Fibroblast of gingiva (primary cell): ENCODE measurements around the gene IFI27L1.

Experiments
- DNase-seq: peaks from one replicate; pipeline ENCODE4 v3.0.0-alpha.2; 2011; ENCODE audit warnings: low read depth

IFI27L1 gene

GRCh38 chr14:94079891-94080620, 1.1 kb upstream of the IFI27L1 start:
- no peak for DNase-seq

GRCh38 chr14:94081386-94081820, 293 bp downstream of the IFI27L1 start:
- no peak for DNase-seq

- DNase-seq = no peak
Measured at GRCh38 chr14:94087891-94088290, 6.8 kb downstream of the IFI27L1 start.

DNA sequence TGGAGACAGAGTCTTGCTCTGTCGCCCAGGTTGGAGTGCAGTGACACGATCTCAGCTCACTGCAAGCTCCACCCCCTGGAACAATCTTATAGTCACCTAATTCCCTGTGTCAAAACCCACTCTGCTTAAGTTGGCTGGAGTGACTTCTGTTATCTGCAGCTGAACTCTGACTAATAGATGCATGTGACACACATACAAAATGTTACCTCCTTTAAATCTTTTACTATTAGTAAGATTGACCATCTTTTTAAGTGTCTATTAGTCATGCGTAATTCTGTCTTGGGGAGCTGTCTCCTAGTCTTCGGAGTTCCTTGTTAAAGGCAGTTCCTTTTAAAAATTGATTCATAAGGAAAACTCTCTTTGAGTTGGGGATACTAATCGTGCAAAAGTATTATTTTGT, 7.4 kb downstream of the IFI27L1 start:
- no peak for DNase-seq

DNA sequence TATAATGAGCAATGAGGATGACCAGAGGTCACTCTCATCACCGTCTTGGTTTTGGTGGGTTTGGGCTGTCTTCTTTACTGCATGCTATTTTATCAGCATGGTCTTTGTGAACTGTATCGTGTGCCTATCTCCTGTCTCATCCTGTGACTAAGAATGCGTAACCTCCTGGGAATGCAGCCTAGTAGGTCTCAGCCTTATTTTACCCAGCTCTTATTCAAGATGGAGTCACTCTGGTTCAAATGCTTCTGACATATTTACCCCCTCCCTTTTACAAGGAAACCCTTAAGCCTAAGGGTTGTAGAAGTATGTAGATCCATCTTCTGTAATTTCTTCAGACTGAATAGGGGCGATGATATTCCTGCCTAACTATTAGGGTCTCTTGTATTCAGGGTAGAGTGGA, 8.4 kb downstream of the IFI27L1 start:
- DNase-seq = no peak

GRCh38 chr14:94093418-94093817, 12.3 kb downstream of the IFI27L1 start:
- no peak for DNase-seq

DNA sequence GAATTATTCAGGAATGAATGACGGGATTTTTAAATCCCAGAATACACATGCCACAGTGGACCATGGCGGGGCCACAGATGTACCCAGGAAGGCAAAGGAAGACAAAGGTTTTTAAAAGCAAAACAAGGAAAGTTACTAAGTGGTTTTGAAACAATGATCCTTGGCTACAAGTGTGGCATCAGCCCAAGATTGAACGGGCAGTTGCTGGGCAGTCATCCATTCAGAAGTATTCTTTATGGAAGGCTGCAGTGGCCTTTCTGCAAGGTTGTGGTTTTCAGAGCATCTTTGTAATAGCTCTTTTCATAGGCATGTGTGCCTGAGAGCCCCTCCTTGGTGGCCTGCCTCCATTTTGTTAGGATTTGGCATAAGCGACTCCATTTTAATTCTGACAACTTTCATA, 16.0 kb downstream of the IFI27L1 start:
- DNase-seq = peak; percentile 57

DNA sequence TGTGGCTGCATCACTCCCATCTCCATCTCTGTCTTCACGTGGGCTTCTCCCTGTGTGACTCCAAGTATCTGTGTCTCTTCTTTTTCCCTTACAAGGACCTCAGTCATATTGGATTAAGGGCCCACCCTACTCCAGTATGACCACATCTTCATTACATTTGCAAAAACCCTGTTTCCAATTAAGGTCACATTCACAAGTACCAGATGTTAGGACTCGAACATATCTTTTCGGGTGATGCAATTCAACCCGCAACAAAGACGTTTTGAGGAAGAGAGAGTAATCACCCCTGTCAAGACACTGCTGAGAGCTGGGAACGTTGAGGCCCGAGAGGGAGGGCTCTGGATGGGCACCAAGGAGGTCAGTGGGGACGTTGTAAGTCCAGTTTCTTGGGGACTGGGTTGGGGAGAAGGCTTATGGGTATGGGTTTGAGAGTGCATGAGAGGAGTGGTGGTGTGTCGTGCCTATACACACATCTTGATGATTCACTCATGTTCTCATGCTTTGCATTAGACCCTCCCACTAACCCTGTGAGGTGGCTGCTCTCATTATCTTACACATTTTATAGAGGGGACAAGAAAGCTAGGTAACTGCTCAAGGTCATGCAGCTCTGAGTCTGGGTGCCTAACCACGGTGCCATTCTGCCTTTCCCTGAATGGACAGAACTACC, 17.3 kb downstream of the IFI27L1 start:
- peak; percentile 83 for DNase-seq

- no peak for DNase-seq
Measured at GRCh38 chr14:94099006-94099405, 17.9 kb downstream of the IFI27L1 start.

DNA sequence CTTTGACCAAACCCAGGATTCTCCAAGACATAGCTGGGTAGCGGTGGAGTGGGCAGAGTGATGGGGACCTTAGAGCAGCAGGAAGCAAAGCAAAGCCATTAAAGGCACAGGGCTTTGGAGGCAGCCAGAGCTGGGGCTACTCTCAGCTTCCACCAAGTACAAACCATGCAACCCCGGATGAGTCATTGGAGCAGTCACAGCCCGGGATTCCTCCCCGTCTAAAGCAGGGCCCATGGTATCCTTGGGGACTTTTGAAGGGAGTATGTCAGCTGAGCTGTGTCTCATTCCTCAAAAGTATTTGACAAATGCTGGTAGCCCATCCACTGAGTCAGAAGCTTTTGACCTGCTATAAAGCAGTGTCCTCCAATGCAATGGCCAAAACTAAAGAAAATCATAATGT, 19.7 kb downstream of the IFI27L1 start:
- peak; percentile 73 for DNase-seq

DNA sequence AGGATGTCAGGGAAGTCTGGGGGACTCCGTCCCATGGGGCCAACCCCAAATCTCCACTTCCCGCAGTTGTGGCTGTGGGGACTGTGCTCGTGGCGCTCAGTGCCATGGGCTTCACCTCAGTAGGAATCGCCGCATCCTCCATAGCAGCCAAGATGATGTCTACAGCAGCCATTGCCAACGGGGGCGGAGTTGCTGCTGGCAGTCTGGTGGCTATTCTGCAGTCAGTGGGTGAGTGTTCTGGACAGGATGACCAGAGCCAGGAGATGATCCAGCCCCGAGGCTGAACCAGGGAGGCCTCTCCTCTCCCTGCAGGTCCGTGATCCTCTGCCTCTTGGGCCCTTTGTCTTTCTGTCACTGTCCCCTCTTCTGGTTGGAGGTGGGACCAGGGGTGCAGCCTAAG, 20.6 kb downstream of the IFI27L1 start:
- DNase-seq = no peak

- no peak for DNase-seq
Measured at GRCh38 chr14:94102768-94103482, 21.8 kb downstream of the IFI27L1 start.

DNA sequence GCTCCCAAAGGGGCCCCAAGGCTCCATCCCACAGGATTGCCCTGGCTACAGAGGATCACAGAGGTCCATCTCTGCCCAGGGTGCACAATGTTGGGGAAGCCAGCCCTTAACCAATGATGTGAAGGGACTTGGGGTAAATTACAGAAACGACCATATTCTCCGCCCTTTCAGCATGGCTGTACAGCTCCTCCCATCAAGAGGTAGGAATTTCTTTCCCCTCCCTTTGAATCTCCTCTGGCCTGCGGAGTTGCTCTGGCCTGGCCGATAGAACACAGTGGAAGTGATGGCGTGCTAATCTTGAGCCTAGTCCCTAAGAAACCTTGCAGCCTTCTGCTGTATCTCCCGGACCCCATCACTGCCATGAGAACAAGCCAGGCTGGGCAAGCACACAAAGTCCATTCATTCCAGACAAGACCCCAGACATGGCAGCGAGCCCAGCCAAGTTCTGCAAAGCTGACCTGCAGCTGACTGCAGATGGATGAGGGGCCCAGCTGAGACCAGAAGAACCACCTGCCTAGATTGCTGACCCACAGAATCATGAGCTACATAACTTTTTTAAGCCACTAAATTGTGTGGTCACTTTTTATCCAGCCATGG, 22.5 kb downstream of the IFI27L1 start:
- DNase-seq = no peak

- DNase-seq = no peak
Measured at GRCh38 chr14:94104731-94105130, 23.6 kb downstream of the IFI27L1 start.

- DNase-seq = no peak
Measured at GRCh38 chr14:94109915-94110250, 28.8 kb downstream of the IFI27L1 start.

- DNase-seq = peak; percentile 52
Measured at GRCh38 chr14:94110552-94111181, 29.6 kb downstream of the IFI27L1 start, which contains the start of gene IFI27. IFI27 (plus strand) TSS chr14:94110736.

DNA sequence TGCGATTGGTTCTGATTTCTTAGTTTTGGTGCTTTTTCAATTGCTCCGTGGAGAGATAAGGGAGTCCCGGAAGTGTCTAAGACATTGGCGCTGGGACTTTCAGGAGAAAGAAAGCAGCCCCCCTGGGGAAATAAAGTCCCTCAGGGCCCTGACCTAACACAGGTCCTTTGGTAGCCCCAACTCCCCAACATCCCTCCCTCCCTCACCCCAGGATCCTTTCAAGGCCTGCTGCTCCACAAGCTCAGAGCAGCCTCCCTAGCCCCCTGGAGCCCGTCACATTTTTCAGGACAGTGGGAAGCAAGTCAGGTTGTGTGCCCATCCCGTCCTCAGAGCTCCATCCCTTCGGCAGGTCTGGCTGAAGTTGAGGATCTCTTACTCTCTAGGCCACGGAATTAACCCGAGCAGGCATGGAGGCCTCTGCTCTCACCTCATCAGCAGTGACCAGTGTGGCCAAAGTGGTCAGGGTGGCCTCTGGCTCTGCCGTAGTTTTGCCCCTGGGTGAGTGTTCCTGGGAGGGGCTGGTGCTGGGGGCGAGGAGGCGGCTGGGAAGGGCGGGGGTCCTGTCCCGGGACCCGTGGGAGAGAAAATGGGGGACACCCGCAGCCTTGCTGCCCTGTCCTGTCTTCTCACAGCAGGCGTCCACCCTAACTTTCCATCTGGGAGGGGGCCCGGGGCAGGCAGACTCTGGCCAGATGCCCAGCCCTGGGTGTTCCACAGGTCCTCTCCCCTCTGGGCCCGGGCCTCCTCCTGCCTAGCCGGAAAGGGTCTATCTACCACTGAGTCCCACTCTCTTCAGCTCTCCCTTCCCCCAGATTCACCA, 30.4 kb downstream of the IFI27L1 start:
- DNase-seq = no peak

DNA sequence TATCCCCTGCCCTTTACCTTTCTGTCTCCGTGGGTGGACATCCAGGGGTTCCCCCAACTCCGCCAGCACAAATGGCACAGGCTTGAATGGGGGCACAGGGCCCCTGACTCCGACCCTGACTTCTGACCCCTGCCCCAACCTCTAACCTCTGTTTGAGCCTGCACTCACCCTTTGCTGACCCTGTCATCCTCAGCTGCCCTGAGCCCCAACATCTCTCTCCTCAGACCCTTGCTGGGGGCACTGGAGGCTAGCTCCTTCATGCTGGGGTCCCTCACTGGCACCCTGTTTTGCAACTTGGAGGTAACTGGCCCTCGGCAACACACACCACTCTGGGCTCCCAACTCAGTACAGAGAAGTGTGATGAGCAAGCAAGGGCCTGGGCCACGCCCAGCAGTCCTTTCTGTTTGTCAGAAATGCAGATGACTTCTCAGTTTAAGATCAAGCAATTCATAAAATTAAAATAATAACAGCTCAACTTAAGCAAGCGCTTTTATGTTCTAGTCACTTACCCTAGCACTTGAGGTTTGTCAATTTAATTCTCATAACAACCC, 31.5 kb downstream of the IFI27L1 start:
- DNase-seq = no peak

GRCh38 chr14:94113073-94113472, 32.0 kb downstream of the IFI27L1 start:
- no peak for DNase-seq

GRCh38 chr14:94113490-94113889, 32.4 kb downstream of the IFI27L1 start:
- DNase-seq = no peak
